Measurements from ENCODE around the gene FTO. TPM values are rescaled to one million over a fixed set of nuclear protein-coding genes. Genes with fewer than 3 reads are reported as not detected.

Gene FTO
- total RNA-seq, 1 experiment from 2014 or later, result 48.1 TPM

- DNase-seq (ENCODE audit: low spot score), result no peak
These were observed 417.8 kb downstream of the FTO start for GRCh38 chr16:54121539-54122295.

- DNase-seq (ENCODE audit: low spot score), result no peak
These were observed 419.8 kb downstream of the FTO start for GRCh38 chr16:54123766-54124165.

- DNase-seq (ENCODE audit: low spot score), result no peak
These were observed 422.0 kb downstream of the FTO start for GRCh38 chr16:54125751-54126655.

GRCh38 chr16:54126907-54127306 is 423.0 kb downstream of the FTO start:
- no peak for DNase-seq (ENCODE audit: low spot score)

GRCh38 chr16:54128629-54129234 is 424.8 kb downstream of the FTO start:
- DNase-seq (ENCODE audit: low spot score), result no peak

GRCh38 chr16:54129810-54130209 is 425.9 kb downstream of the FTO start:
- no peak for DNase-seq (ENCODE audit: low spot score)

GRCh38 chr16:54135361-54136275 is 431.7 kb downstream of the FTO start:
- peak; percentile 28 for DNase-seq (ENCODE audit: low spot score)

- peak; percentile 42 for DNase-seq (ENCODE audit: low spot score)
These were observed 432.3 kb downstream of the FTO start for GRCh38 chr16:54136276-54136625.

GRCh38 chr16:54140057-54140787 is 436.3 kb downstream of the FTO start:
- DNase-seq (ENCODE audit: low spot score), result no peak

- DNase-seq (ENCODE audit: low spot score), result no peak
These were observed 436.8 kb downstream of the FTO start for GRCh38 chr16:54140788-54141136.

- DNase-seq (ENCODE audit: low spot score), result no peak
These were observed 438.8 kb downstream of the FTO start for GRCh38 chr16:54142787-54143186.

- DNase-seq (ENCODE audit: low spot score), result no peak
These were observed 439.5 kb downstream of the FTO start for GRCh38 chr16:54143410-54143809.

GRCh38 chr16:54143934-54144571 is 440.1 kb downstream of the FTO start:
- DNase-seq (ENCODE audit: low spot score), result no peak

GRCh38 chr16:54144572-54144947 is 440.6 kb downstream of the FTO start:
- DNase-seq (ENCODE audit: low spot score), result no peak

GRCh38 chr16:54145881-54146280 is 441.9 kb downstream of the FTO start:
- no peak for DNase-seq (ENCODE audit: low spot score)

GRCh38 chr16:54148974-54149373 is 445.0 kb downstream of the FTO start:
- DNase-seq (ENCODE audit: low spot score), result no peak

GRCh38 chr16:54150861-54151260 is 446.9 kb downstream of the FTO start:
- DNase-seq (ENCODE audit: low spot score), result no peak

- no peak for DNase-seq (ENCODE audit: low spot score)
These were observed 448.6 kb downstream of the FTO start for GRCh38 chr16:54152362-54153239.

GRCh38 chr16:54153240-54153934 is 449.4 kb downstream of the FTO start:
- no peak for DNase-seq (ENCODE audit: low spot score)
